Kidney (tissue), 14 donors: ENCODE data around the gene TTC17. TPM values are rescaled to one million over a fixed set of nuclear protein-coding genes. Genes with fewer than 3 reads are reported as not detected.

Experiments used
- DNase-seq, 5 donors: peaks; one replicate each; pipeline ENCODE4 v3.0.0-alpha.2; 2013 to 2020
- FAIRE-seq: peaks from 2 replicates; lab custom pipeline; 2012; peaks lifted over from hg19 to GRCh38; lab: Jason Lieb, UNC
- H3K27ac ChIP-seq, 2 donors: one replicate each; pipeline ENCODE4 v1.7.0; 2013; ENCODE audit warnings: low read depth in 2 of 2, low read length in 2 of 2, inconsistent platforms in 1 of 2
- H3K27me3 ChIP-seq: one replicate; pipeline ENCODE4 v1.7.1; 2013; ENCODE audit warnings: low read length, inconsistent platforms; ENCODE audit not compliant: control insufficient read depth, insufficient read depth
- H3K36me3 ChIP-seq, 3 donors: one replicate each; pipeline versions ENCODE4 v1.7.0 to v1.7.1; 2013; ENCODE audit warnings: low read length in 3 of 3, control low read depth in 1 of 3, inconsistent platforms in 1 of 3; ENCODE audit not compliant: insufficient read depth in 3 of 3, control insufficient read depth in 2 of 3
- H3K4me1 ChIP-seq, 3 donors: one replicate each; pipeline versions ENCODE4 v1.7.0 to v1.7.1; 2013; ENCODE audit warnings: low read length in 3 of 3, inconsistent platforms in 1 of 3, low read depth in 1 of 3; ENCODE audit not compliant: control insufficient read depth in 2 of 3, insufficient read depth in 2 of 3
- H3K4me3 ChIP-seq, 3 donors: one replicate each; pipeline versions ENCODE4 v1.7.0 to v1.8.1; 2013; ENCODE audit warnings: low read length in 3 of 3, control low read depth in 1 of 3, inconsistent platforms in 1 of 3
- H3K9ac ChIP-seq, 3 donors: one replicate each; pipeline versions ENCODE4 v1.7.0 to v1.7.1; 2013; ENCODE audit warnings: low read length in 3 of 3, control low read depth in 1 of 3, inconsistent platforms in 1 of 3
- H3K9me3 ChIP-seq, 3 donors: one replicate each; pipeline versions ENCODE4 v1.7.0 to v1.7.1; 2013; ENCODE audit warnings: low read length in 3 of 3, control low read depth in 1 of 3, inconsistent platforms in 1 of 3; ENCODE audit not compliant: control insufficient read depth in 2 of 3, insufficient read depth in 1 of 3
- CTCF ChIP-seq: IDR thresholded peaks from 3 replicates; pipeline ENCODE4 v1.5.1; 2012; ENCODE audit warnings: mild to moderate bottlenecking, moderate library complexity, borderline replicate concordance; ENCODE audit not compliant: insufficient read depth; ENCODE audit errors: extremely low read depth
- intact Hi-C: fragments of 100-400 bp; cut with DNase I; formaldehyde crosslinking; loops from one replicate; pipeline ENCODE4 v1.11.1; 2022
- polyA plus RNA-seq: library from polyadenylated mRNA; stranded (reverse); fragments of 350-450 nt; fragmentation: Illumina TruSeq; extraction: RNeasy Lipid Tissue Mini Kit (QIAGEN cat#74804); gene quantifications from one replicate; pipeline ENCODE4 v1.2.3, GENCODE V29; 2014; ENCODE audit warnings: low read depth, low replicate concordance; ENCODE audit not compliant: insufficient read depth
- total RNA-seq: library from RNA; stranded (reverse); fragmentation: NEBNext Ultra II Directional; extraction: Animal tissue kit (Norgen Biotek cat#: 25700); gene quantifications from one replicate; pipeline ENCODE4 v1.2.1, GENCODE V29; 2021
- donor health status: control.
- donor health status: control.
- donor health status: control.
- donor health status: control.
- donor health status: control.
- donor health status: DM: yes; HTN: yes; CAD: no.
- donor health status: Normal renal cell carcinoma (clear cell type).

TTC17 gene
- total and polyA plus RNA-seq, 2 donors from 2014 or later = 26.2 to 76.5 TPM

- Histone ChIP-seq H3K27me3 (no peaks in the 10 kb centered on the region), H3K27ac (no peak overlapping the region), H3K4me1 (peaks cover 0 to under 1% (median 0%) of the 10 kb centered on the region in 3 donors), H3K36me3 (peaks cover 0 to 2% (median under 1%) of the 10 kb centered on the region in 3 donors), H3K9ac (no peak overlapping the region), H3K9me3 (no peaks in the 10 kb centered on the region), H3K4me3 (no peak overlapping the region)
- no peak for TF ChIP-seq CTCF
- FAIRE-seq = no peak
- intact Hi-C loops = no loop called here
- no peak for DNase-seq
These were observed 8.0 kb downstream of the TTC17 start for GRCh38 chr11:43366677-43367076.

GRCh38 chr11:43367382-43368178 is 8.9 kb downstream of the TTC17 start:
- TF ChIP-seq CTCF = no peak
- Histone ChIP-seq H3K9ac (no peak overlapping the region), H3K36me3 (peaks cover 0 to 2% (median 2%) of the 10 kb centered on the region in 3 donors), H3K4me3 (no peak overlapping the region), H3K4me1 (no peaks in the 10 kb centered on the region), H3K27me3 (no peaks in the 10 kb centered on the region), H3K27ac (no peak overlapping the region), H3K9me3 (no peaks in the 10 kb centered on the region)
- intact Hi-C loops = no loop called here
- no peak for FAIRE-seq
- DNase-seq = no peak

GRCh38 chr11:43376065-43376464 is 17.3 kb downstream of the TTC17 start:
- H3K27me3 ChIP-seq = no peaks in the 10 kb centered on the region
- TF ChIP-seq CTCF = no peak
- FAIRE-seq (no peak), DNase-seq (no peak)
- H3K36me3 ChIP-seq = peaks cover 0 to 2% (median 0%) of the 10 kb centered on the region in 3 donors
- no peak overlapping the region for H3K9ac ChIP-seq
- H3K9me3 ChIP-seq = no peaks in the 10 kb centered on the region
- no peak overlapping the region for H3K4me3 ChIP-seq
- intact Hi-C loops = no loop called here
- no peak overlapping the region for H3K27ac ChIP-seq
- no peaks in the 10 kb centered on the region for H3K4me1 ChIP-seq
